Measurements from ENCODE around the gene LIN9. TPM values are rescaled to one million over a fixed set of nuclear protein-coding genes. Genes with fewer than 3 reads are reported as not detected.
"Not testable (repeated sequence)": the region's sequence is repeated elsewhere in the genome, so short reads cannot be mapped to it uniquely, and the experiment has no call there.

Gene LIN9
- polyA plus RNA-seq, 6 donors from 2014 or later: 2.7 to 7.0 (median 4.7) TPM

GRCh38 chr1:226279498-226279897 is 29.5 kb downstream of the LIN9 start:
- no peak for DNase-seq
- Mint-ChIP-seq H3K36me3 (peaks cover 0 to 11% of the 10 kb centered on the region in 2 donors), H3K9me3 (no peaks in the 10 kb centered on the region), H3K27me3 (no peaks in the 10 kb centered on the region), H3K27ac (peak overlapping the region in 1 of 6 donors; percentile 18), H3K4me3 (no peak overlapping the region), H3K4me1 (peaks cover 5 to 14% (median 7%) of the 10 kb centered on the region in 3 donors)
- no peak for ATAC-seq (ENCODE audit: low read depth in 2 of 2)

- Mint-ChIP-seq H3K27ac (no peak overlapping the region), H3K9me3 (no peaks in the 10 kb centered on the region), H3K36me3 (peaks cover 0 to 6% of the 10 kb centered on the region in 2 donors), H3K4me1 (peaks cover 5 to 14% (median 7%) of the 10 kb centered on the region in 3 donors), H3K27me3 (no peaks in the 10 kb centered on the region), H3K4me3 (no peak overlapping the region)
- ATAC-seq (ENCODE audit: low read depth in 2 of 2) (no peak), DNase-seq (no peak)
Measured at GRCh38 chr1:226277897-226278296, 31.1 kb downstream of the LIN9 start.

- no peaks in the 10 kb centered on the region for H3K9me3 Mint-ChIP-seq
- H3K4me1 Mint-ChIP-seq: peaks cover 5 to 14% (median 7%) of the 10 kb centered on the region in 3 donors
- ATAC-seq (ENCODE audit: low read depth in 2 of 2) (no peak), DNase-seq (no peak)
- H3K4me3 Mint-ChIP-seq: no peak overlapping the region
- peaks cover 0 to 6% of the 10 kb centered on the region in 2 donors for H3K36me3 Mint-ChIP-seq
- H3K27ac Mint-ChIP-seq: peak overlapping the region in 1 of 6 donors; percentile 39
- no peaks in the 10 kb centered on the region for H3K27me3 Mint-ChIP-seq
Measured at GRCh38 chr1:226276987-226277386, 32.0 kb downstream of the LIN9 start.

- ATAC-seq (ENCODE audit: low read depth in 2 of 2) (no peak), DNase-seq (no peak)
- Mint-ChIP-seq H3K27me3 (no peaks in the 10 kb centered on the region), H3K4me3 (no peak overlapping the region), H3K4me1 (peaks cover 5 to 14% (median 7%) of the 10 kb centered on the region in 3 donors), H3K27ac (no peak overlapping the region), H3K9me3 (no peaks in the 10 kb centered on the region), H3K36me3 (peaks cover 0 to 6% of the 10 kb centered on the region in 2 donors)
Measured at GRCh38 chr1:226276077-226276682, 32.8 kb downstream of the LIN9 start.

- Mint-ChIP-seq H3K4me1 (peaks cover 0 to under 1% (median 0%) of the 10 kb centered on the region in 3 donors), H3K4me3 (no peak overlapping the region), H3K27ac (peak overlapping the region in 1 of 6 donors; percentile 47), H3K9me3 (no peaks in the 10 kb centered on the region), H3K36me3 (peaks cover 0 to 6% of the 10 kb centered on the region in 2 donors), H3K27me3 (no peaks in the 10 kb centered on the region)
- no peak for DNase-seq
- no peak for ATAC-seq (ENCODE audit: low read depth in 2 of 2)
Measured at GRCh38 chr1:226274138-226274537, 34.8 kb downstream of the LIN9 start.

- H3K9me3 Mint-ChIP-seq; H3K4me3 Mint-ChIP-seq; H3K27me3 Mint-ChIP-seq; ATAC-seq (ENCODE audit: low read depth in 2 of 2); DNase-seq; H3K36me3 Mint-ChIP-seq; H3K4me1 Mint-ChIP-seq: not testable (repeated sequence)
- H3K27ac Mint-ChIP-seq: peak overlapping the region in 3 of 6 donors; percentile 8 to 55 (median 34)
Measured at GRCh38 chr1:226272233-226272902, 36.6 kb downstream of the LIN9 start.

- Mint-ChIP-seq H3K27me3 (no peaks in the 10 kb centered on the region), H3K27ac (no peak overlapping the region), H3K36me3 (no peaks in the 10 kb centered on the region), H3K4me1 (no peaks in the 10 kb centered on the region), H3K9me3 (no peaks in the 10 kb centered on the region), H3K4me3 (no peak overlapping the region)
- DNase-seq: no peak
- ATAC-seq (ENCODE audit: low read depth in 2 of 2): no peak
Measured at GRCh38 chr1:226268421-226269124, 40.4 kb downstream of the LIN9 start.

- no peak overlapping the region for H3K27ac Mint-ChIP-seq
- H3K9me3 Mint-ChIP-seq: peaks cover 0 to 25% (median 16%) of the 10 kb centered on the region in 7 donors
- H3K4me3 Mint-ChIP-seq: no peak overlapping the region
- DNase-seq (no peak), ATAC-seq (ENCODE audit: low read depth in 2 of 2) (no peak)
- peaks cover 20 to 22% of the 10 kb centered on the region in 2 donors for H3K36me3 Mint-ChIP-seq
- no peaks in the 10 kb centered on the region for H3K4me1 Mint-ChIP-seq
- no peaks in the 10 kb centered on the region for H3K27me3 Mint-ChIP-seq
Measured at GRCh38 chr1:226261818-226262217, 47.1 kb downstream of the LIN9 start.

- DNase-seq (no peak), ATAC-seq (ENCODE audit: low read depth in 2 of 2) (no peak)
- no peak overlapping the region for H3K27ac Mint-ChIP-seq
- H3K4me3 Mint-ChIP-seq: no peak overlapping the region
- peaks cover 0 to 2% (median 0%) of the 10 kb centered on the region in 3 donors for H3K4me1 Mint-ChIP-seq
- peaks cover 0 to 14% (median 12%) of the 10 kb centered on the region in 7 donors for H3K9me3 Mint-ChIP-seq
- H3K36me3 Mint-ChIP-seq: peaks cover 12 to 27% of the 10 kb centered on the region in 2 donors
- no peaks in the 10 kb centered on the region for H3K27me3 Mint-ChIP-seq
Measured at GRCh38 chr1:226255380-226255779, 53.6 kb downstream of the LIN9 start.

- Mint-ChIP-seq H3K4me1 (peaks cover 0 to 2% (median 0%) of the 10 kb centered on the region in 3 donors), H3K4me3 (no peak overlapping the region), H3K27me3 (no peaks in the 10 kb centered on the region)
Measured at GRCh38 chr1:226253933-226254332, 55.0 kb downstream of the LIN9 start.

GRCh38 chr1:226252841-226253240 is 56.1 kb downstream of the LIN9 start:
- H3K4me1 Mint-ChIP-seq; H3K27me3 Mint-ChIP-seq; ATAC-seq (ENCODE audit: low read depth in 2 of 2); H3K27ac Mint-ChIP-seq; H3K9me3 Mint-ChIP-seq; DNase-seq: not testable (repeated sequence)
- Mint-ChIP-seq H3K4me3 (peak overlapping the region in 1 of 8 donors; percentile 41), H3K36me3 (peaks cover 0 to 14% of the 10 kb centered on the region in 2 donors)

More at GRCh38 chr1:226253933-226254332, 55.0 kb downstream of the LIN9 start:
- DNase-seq (no peak), ATAC-seq (ENCODE audit: low read depth in 2 of 2) (no peak)
- Mint-ChIP-seq H3K9me3 (no peaks in the 10 kb centered on the region), H3K36me3 (peaks cover 0 to 14% of the 10 kb centered on the region in 2 donors), H3K27ac (no peak overlapping the region)

GRCh38 chr1:226250511-226250910 is 58.5 kb downstream of the LIN9 start:
- Mint-ChIP-seq H3K36me3 (peaks cover 0 to 8% of the 10 kb centered on the region in 2 donors), H3K27me3 (no peaks in the 10 kb centered on the region), H3K4me1 (peaks cover 0 to 2% (median 0%) of the 10 kb centered on the region in 3 donors), H3K4me3 (no peak overlapping the region), H3K27ac (peak overlapping the region in 1 of 6 donors; percentile 47), H3K9me3 (no peaks in the 10 kb centered on the region)
- DNase-seq: no peak
- ATAC-seq (ENCODE audit: low read depth in 2 of 2): no peak

- Mint-ChIP-seq H3K9me3 (no peaks in the 10 kb centered on the region), H3K4me3 (no peak overlapping the region), H3K27me3 (no peaks in the 10 kb centered on the region), H3K4me1 (peaks cover 0 to 2% (median 0%) of the 10 kb centered on the region in 3 donors), H3K36me3 (no peaks in the 10 kb centered on the region), H3K27ac (no peak overlapping the region)
- no peak for ATAC-seq (ENCODE audit: low read depth in 2 of 2)
- DNase-seq: no peak
Measured at GRCh38 chr1:226248796-226249195, 60.2 kb downstream of the LIN9 start.

Measured in naive B cell (primary cell).